ENCODE results near the gene STAC3. TPM values are rescaled to one million over a fixed set of nuclear protein-coding genes. Genes with fewer than 3 reads are reported as not detected.

Gene STAC3
- total and polyA plus RNA-seq, 2 experiments from 2014 or later, result 0.48 to 3.0 TPM

GRCh38 chr12:57223191-57224165 lies 27.5 kb downstream of the STAC3 start:
- peaks cover 3% of the 10 kb centered on the region for H3K9me3 Mint-ChIP-seq
- Histone ChIP-seq H3K4me3 (no peak overlapping the region), H3K4me2 (peak overlapping the region; percentile 57; the same call in 1 of the 2 replicates), H3K4me1 (ENCODE audit: insufficient read depth) (peaks cover 67% of the 10 kb centered on the region), H3K27me3 (ENCODE audit: insufficient read depth) (peaks cover 99% of the 10 kb centered on the region), H3K36me3 (ENCODE audit: insufficient read depth) (no peaks in the 10 kb centered on the region), H3K27ac (ENCODE audit: low read depth) (no peak overlapping the region), H2AFZ (no peak overlapping the region), H3F3A (replicated peaks; ENCODE audit: low read depth) (peaks cover 26% of the 10 kb centered on the region; the same call in 1 of the 2 replicates), H3K9me2 (ENCODE audit: insufficient read depth) (no peaks in the 10 kb centered on the region), H4K20me1 (replicated peaks; ENCODE audit: insufficient read depth) (peaks cover 5% of the 10 kb centered on the region; the same call in 1 of the 2 replicates), H3K79me2 (replicated peaks; ENCODE audit: insufficient read depth) (no peaks in the 10 kb centered on the region)
- H3K27me3 Mint-ChIP-seq (ENCODE audit: insufficient read depth, low read depth, poor library complexity), result peaks cover 82% of the 10 kb centered on the region
- TF ChIP-seq EZH2 (IDR thresholded peaks at IDR 0.05; ENCODE audit: low read depth, unreplicated experiment) (no peak), EZH2phosphoT487 (IDR thresholded peaks at IDR 0.05; ENCODE audit: unreplicated experiment) (no peak), JUNB (IDR thresholded peaks at IDR 0.05; ENCODE audit: unreplicated experiment) (no peak), STAT1 (IDR thresholded peaks at IDR 0.05; ENCODE audit: unreplicated experiment) (no peak), CREB1 (CRISPR knock-in tag; IDR thresholded peaks at IDR 0.05; ENCODE audit: low read depth) (no peak), POLR2AphosphoS5 (IDR thresholded peaks at IDR 0.05; ENCODE audit: low read depth) (no peak), ZNF331 (CRISPR knock-in tag; IDR thresholded peaks at IDR 0.05; ENCODE audit: low read depth) (no peak), ZNF462 (CRISPR knock-in tag; IDR thresholded peaks at IDR 0.05) (no peak)
- TF ChIP-seq, protein P1, sequence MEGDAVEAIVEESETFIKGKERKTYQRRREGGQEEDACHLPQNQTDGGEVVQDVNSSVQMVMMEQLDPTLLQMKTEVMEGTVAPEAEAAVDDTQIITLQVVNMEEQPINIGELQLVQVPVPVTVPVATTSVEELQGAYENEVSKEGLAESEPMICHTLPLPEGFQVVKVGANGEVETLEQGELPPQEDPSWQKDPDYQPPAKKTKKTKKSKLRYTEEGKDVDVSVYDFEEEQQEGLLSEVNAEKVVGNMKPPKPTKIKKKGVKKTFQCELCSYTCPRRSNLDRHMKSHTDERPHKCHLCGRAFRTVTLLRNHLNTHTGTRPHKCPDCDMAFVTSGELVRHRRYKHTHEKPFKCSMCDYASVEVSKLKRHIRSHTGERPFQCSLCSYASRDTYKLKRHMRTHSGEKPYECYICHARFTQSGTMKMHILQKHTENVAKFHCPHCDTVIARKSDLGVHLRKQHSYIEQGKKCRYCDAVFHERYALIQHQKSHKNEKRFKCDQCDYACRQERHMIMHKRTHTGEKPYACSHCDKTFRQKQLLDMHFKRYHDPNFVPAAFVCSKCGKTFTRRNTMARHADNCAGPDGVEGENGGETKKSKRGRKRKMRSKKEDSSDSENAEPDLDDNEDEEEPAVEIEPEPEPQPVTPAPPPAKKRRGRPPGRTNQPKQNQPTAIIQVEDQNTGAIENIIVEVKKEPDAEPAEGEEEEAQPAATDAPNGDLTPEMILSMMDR (conservative IDR thresholded peaks at IDR 0.05; ENCODE audit: low read depth in 2 of 2), result no peak
- TF ChIP-seq, protein P2, sequence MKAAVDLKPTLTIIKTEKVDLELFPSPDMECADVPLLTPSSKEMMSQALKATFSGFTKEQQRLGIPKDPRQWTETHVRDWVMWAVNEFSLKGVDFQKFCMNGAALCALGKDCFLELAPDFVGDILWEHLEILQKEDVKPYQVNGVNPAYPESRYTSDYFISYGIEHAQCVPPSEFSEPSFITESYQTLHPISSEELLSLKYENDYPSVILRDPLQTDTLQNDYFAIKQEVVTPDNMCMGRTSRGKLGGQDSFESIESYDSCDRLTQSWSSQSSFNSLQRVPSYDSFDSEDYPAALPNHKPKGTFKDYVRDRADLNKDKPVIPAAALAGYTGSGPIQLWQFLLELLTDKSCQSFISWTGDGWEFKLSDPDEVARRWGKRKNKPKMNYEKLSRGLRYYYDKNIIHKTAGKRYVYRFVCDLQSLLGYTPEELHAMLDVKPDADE (IDR thresholded peaks at IDR 0.05), result no peak
- H3K36me3 Mint-ChIP-seq (ENCODE audit: low read depth), result no peaks in the 10 kb centered on the region; the same call in 2 of the 3 replicates
- H3K27ac Mint-ChIP-seq, result no peak overlapping the region
- H3K4me1 Mint-ChIP-seq, result peaks cover 67% of the 10 kb centered on the region
- ATAC-seq (no peak), DNase-seq (ENCODE audit: low spot score) (no peak)
- H3K4me3 Mint-ChIP-seq, result peak overlapping the region; percentile 0; the same call in 1 of the 3 replicates

All from GM23338 (cell line).